ENCODE results near the gene OSBP.
"Not testable (repeated sequence)": the region's sequence is repeated elsewhere in the genome, so short reads cannot be mapped to it uniquely, and the experiment has no call there.

Gene OSBP

GRCh38 chr11:59550842-59551658, 64.5 kb downstream of the OSBP start:
- peak; percentile 77 for DNase-seq

- DNase-seq = peak; percentile 89
These were observed 65.2 kb downstream of the OSBP start for GRCh38 chr11:59550368-59550841.

- no peak for DNase-seq
These were observed 67.3 kb downstream of the OSBP start for GRCh38 chr11:59548309-59548656.

GRCh38 chr11:59547605-59548308, 67.8 kb downstream of the OSBP start:
- DNase-seq = not testable (repeated sequence)

- no peak for DNase-seq
These were observed 70.2 kb downstream of the OSBP start for GRCh38 chr11:59545179-59546020.

GRCh38 chr11:59544869-59545178, 70.8 kb downstream of the OSBP start:
- no peak for DNase-seq

- not testable (repeated sequence) for DNase-seq
These were observed 71.9 kb downstream of the OSBP start for GRCh38 chr11:59543713-59544112.

- DNase-seq = no peak
These were observed 73.3 kb downstream of the OSBP start for GRCh38 chr11:59542142-59542810.

GRCh38 chr11:59534676-59535075, 80.9 kb downstream of the OSBP start:
- DNase-seq = no peak

- DNase-seq = no peak
These were observed 83.0 kb downstream of the OSBP start for GRCh38 chr11:59532620-59533019.

- no peak for DNase-seq
These were observed 86.9 kb downstream of the OSBP start for GRCh38 chr11:59528711-59529110.
